Measurements from ENCODE around the gene IFITM1.

DNA sequence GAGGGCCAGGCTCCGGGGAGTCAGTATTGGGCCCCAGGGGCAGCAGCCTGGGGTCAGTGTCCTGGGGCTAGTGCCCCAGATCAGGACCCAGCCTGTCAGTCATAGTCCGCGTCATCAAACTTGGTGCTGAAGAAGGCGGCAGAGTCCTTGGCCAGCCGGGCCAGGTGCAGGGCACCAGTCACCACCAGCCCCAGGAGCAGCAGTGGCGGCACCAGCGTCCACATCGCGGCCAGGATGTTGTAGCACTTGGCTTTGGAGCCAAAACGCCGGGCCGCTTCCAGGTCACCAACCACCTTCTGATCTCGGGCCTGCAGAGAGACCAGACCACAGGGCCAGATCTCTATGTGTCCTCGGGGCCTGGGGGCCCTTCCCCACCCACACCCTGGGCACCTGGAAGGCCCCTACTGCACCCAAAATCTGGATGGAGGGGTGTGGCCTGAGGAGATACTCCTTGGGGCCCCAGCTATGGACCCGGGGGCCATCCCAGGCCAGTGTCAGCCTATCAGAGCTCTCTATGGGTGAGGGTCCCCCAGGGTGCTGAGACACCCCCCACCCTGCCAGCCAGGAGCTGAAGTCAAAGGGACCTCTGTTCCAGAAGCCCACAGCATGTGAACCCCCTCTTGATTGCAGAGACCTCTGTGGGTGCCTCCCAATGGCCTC lies 15.3 kb upstream of the IFITM1 start:
- TF ChIP-seq, protein P1, sequence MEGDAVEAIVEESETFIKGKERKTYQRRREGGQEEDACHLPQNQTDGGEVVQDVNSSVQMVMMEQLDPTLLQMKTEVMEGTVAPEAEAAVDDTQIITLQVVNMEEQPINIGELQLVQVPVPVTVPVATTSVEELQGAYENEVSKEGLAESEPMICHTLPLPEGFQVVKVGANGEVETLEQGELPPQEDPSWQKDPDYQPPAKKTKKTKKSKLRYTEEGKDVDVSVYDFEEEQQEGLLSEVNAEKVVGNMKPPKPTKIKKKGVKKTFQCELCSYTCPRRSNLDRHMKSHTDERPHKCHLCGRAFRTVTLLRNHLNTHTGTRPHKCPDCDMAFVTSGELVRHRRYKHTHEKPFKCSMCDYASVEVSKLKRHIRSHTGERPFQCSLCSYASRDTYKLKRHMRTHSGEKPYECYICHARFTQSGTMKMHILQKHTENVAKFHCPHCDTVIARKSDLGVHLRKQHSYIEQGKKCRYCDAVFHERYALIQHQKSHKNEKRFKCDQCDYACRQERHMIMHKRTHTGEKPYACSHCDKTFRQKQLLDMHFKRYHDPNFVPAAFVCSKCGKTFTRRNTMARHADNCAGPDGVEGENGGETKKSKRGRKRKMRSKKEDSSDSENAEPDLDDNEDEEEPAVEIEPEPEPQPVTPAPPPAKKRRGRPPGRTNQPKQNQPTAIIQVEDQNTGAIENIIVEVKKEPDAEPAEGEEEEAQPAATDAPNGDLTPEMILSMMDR (IDR thresholded peaks at IDR 0.05; ENCODE audit: poor library complexity), result no peak
- TF ChIP-seq EZH2 (IDR thresholded peaks at IDR 0.05; ENCODE audit: borderline replicate concordance), result no peak
